Measurements from ENCODE around the gene HSD17B14. TPM values are rescaled to one million over a fixed set of nuclear protein-coding genes. Genes with fewer than 3 reads are reported as not detected.
A peak's percentile ranks its signal among the peaks of the same experiment; 100 is the strongest.

The HSD17B14 gene
- total and polyA plus RNA-seq, 2 of the 13 experiments (the other 11 are each of a cell fraction or from before 2014, with no cell fraction given) = 0.58 to 1.2 TPM

- TF ChIP-seq GLMP (CRISPR knock-in tag; IDR thresholded peaks at IDR 0.05; ENCODE audit: borderline replicate concordance) = no peak
- TF ChIP-seq DMAP1 (CRISPR knock-in tag; IDR thresholded peaks at IDR 0.05) = no peak
- TF ChIP-seq PRDM10 (CRISPR knock-in tag; IDR thresholded peaks at IDR 0.05; ENCODE audit: low read depth) = no peak
- no peak for TF ChIP-seq ZNF251 (CRISPR knock-in tag; IDR thresholded peaks at IDR 0.05)
- no peak for TF ChIP-seq BORCS8-MEF2B (CRISPR knock-in tag; IDR thresholded peaks at IDR 0.05)
- no peak for TF ChIP-seq ZNF354B (CRISPR knock-in tag; IDR thresholded peaks at IDR 0.05)
- no peak for TF ChIP-seq ATF1 (CRISPR knock-in tag; IDR thresholded peaks at IDR 0.05)
- no peak for TF ChIP-seq LRRFIP1 (CRISPR knock-in tag; conservative IDR thresholded peaks at IDR 0.05)
- no peak for TF ChIP-seq SATB2 (CRISPR knock-in tag; IDR thresholded peaks at IDR 0.05)
- no peak for TF ChIP-seq ZNF740 (CRISPR knock-in tag; IDR thresholded peaks at IDR 0.05)
- TF ChIP-seq ZNF782 (CRISPR knock-in tag; IDR thresholded peaks at IDR 0.05; ENCODE audit: borderline replicate concordance) = no peak
- no peak for TF ChIP-seq KDM5B (CRISPR knock-in tag; IDR thresholded peaks at IDR 0.05; ENCODE audit: borderline replicate concordance)
- TF ChIP-seq ETV5 (CRISPR knock-in tag; IDR thresholded peaks at IDR 0.05; ENCODE audit: borderline replicate concordance) = peak; percentile 88; the same call in 1 of the 2 replicates
- no peak for TF ChIP-seq GLI4 (CRISPR knock-in tag; IDR thresholded peaks at IDR 0.05; ENCODE audit: borderline replicate concordance)
- TF ChIP-seq ZNF777 (CRISPR knock-in tag; IDR thresholded peaks at IDR 0.05) = no peak
- no peak for TF ChIP-seq RORA (CRISPR knock-in tag; IDR thresholded peaks at IDR 0.05)
- TF ChIP-seq ZNF317 (CRISPR knock-in tag; IDR thresholded peaks at IDR 0.05) = 0 out of 2 replicates have a peak, but pooled peaks have one; percentile 46
- no peak for TF ChIP-seq SRSF9 (IDR thresholded peaks at IDR 0.05; ENCODE audit: borderline replicate concordance, insufficient read depth, low read depth, low read length, poor library complexity, severe bottlenecking)
- no peak for TF ChIP-seq ZNF615 (CRISPR knock-in tag; IDR thresholded peaks at IDR 0.05; ENCODE audit: borderline replicate concordance)
- TF ChIP-seq HOXA9 (CRISPR knock-in tag; IDR thresholded peaks at IDR 0.05; ENCODE audit: borderline replicate concordance) = no peak
- TF ChIP-seq SMC3 (IDR thresholded peaks at IDR 0.05; ENCODE audit: low read length) = no peak
- no peak for TF ChIP-seq ZNF264 (CRISPR knock-in tag; IDR thresholded peaks at IDR 0.05)
- no peak for TF ChIP-seq ZMAT3 (CRISPR knock-in tag; conservative IDR thresholded peaks at IDR 0.05)
- no peak for TF ChIP-seq SRF (IDR thresholded peaks at IDR 0.05; ENCODE audit: low read depth, low read length)
Observed at GRCh38 chr19:48872884-48873475, 36.7 kb upstream of the HSD17B14 start (continued).

All from HepG2 (cell line).